Measurements from ENCODE around the gene PAPOLA.
A peak's percentile ranks its signal among the peaks of the same experiment; 100 is the strongest.

PAPOLA gene

DNA sequence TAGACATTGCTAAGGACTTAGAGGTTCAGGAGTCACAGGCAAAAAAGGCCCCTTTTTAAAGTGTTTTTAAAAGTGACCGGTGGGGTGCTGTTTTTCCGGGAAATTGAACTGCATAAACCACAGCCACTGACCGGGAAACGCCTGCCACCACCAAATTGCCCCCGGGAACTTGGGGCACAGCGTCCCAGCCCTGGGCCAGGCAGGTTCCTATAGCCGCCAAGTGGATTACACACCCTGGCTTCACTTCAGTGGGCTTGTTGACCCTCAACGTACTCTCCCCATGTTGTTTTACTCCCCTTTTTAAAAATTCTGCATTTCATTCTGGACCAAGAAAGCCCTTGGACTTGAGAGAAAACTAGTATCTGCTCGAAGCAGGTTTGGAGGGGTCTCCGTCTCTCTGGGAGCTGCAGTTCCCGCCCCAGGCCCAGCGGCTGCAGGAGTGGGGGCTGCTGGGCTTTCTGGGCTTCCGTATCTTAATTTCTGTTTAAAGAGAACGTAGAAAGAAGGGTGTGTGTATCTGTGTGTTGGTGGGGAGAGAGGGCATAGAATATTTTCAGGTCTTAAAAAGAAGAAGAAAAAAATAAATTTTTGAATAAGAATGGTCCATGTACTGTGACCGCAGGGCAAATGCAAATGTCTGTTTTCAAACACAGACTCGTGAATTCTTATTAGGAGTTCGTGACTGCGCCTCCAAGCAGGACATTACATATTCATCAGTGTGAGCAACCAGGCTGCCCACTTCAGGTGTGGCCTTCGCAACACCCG lies 82.9 kb downstream of the PAPOLA start:
- DNase-seq (ENCODE audit: extremely low read depth in 1 of 2, low read depth in 1 of 2): no peak

- DNase-seq (ENCODE audit: extremely low read depth in 1 of 2, low read depth in 1 of 2): no peak
Observed at GRCh38 chr14:96585672-96586013, 83.5 kb downstream of the PAPOLA start.

DNA sequence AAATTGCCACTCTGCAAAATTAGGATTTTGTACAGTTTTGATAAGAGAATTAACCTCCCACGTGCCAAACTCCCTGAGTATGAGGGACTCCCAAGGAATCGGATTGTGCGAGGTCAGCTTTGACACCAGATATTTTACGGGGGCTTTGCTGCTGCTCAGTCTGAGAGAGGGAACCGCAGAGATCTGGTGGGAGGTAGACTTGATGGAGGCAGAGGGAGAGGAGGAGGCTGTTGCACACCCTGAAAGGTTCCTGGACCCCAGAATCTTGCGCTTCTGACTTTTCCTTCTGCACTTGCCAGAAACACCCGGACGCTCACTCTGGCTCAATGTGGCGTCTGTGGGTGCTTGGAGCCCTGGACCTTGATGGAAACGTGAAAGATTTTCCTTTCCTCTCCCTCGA lies 83.9 kb downstream of the PAPOLA start:
- DNase-seq (ENCODE audit: extremely low read depth in 1 of 2, low read depth in 1 of 2): no peak

DNA sequence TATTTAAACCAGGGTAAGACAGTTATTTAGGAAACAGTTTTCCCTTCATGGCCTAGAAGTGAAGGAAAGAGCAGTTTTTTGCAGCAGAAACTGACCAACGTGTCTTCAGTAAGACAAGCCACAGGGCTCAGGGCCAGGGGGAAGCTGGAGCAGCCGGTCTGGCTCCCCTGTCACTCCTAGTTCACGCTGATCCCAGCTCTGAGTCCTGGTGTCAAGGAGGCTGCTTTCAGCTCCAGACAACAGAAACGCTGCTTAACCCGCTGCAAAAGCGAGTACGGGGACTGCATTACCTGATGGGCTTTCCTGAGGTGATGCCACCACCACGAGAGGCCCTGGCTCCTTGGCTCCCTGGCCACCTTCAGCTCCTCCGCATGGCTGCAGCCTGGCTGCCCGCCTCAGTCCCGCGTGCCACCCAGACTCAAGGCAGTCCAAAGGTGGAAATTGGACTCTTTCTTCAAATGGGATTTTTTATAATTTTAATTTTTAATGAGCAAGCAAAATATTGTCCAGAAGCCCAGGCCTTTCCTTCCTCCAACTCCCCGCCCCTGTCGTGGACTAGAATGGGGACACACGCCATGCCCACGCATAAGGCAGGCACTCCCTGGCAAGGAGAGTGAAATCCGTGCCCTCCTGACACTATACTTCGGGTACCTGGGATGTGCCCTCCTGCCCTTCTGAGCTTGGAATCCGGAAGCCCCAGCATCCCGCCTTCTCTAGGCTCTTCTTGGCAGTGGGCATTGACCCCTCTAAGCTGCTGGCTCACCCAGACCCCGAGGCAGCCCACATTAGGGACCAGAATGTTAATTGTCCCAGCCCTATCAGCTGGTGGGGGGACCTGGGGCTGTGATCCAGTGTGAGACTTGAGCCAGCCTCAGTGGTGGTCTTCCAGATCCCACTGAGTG lies 85.0 kb downstream of the PAPOLA start:
- DNase-seq (ENCODE audit: extremely low read depth in 1 of 2, low read depth in 1 of 2): no peak

GRCh38 chr14:96587823-96588385 lies 85.7 kb downstream of the PAPOLA start:
- DNase-seq (ENCODE audit: extremely low read depth in 1 of 2, low read depth in 1 of 2): no peak

DNA sequence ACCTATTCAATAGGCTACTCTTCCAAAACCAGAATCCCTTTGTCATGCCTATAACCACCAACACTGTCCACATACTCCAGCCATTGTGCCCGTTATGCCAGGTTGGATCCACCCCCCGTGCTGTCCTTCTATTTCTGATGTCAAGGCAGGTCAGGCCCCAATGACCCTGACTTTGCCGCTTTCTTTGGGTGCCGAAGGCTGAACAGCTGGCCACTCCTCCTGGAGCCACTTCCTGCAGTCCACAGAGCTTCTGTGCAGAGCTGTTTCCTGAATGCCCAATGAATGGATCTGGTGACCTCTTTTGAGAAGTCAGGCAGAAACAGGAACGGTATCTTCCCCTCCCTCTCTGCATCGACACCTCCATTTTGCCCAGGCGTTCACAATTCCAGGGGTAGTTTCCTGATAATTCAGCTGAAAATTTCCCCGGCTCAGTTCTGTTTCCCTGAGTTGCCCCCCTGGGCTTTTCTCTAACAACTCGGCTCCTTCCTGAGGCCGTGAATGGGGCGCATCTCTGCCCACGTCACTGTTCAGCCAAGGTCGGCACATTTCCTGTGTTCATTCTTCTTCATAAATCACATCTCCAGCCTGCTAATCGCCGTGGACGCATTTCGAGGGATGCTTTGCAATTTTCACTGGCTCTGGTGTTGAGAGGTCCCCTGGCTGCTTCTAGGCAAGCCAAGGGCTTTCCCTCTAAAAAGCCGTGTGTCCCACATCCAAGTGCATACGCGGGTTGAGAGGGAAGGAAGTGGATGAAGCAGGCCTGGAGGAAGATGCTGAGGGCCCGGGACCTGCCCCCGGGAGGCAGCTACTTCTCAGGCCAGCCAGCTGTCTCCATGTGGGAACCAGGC lies 86.5 kb downstream of the PAPOLA start:
- no peak for DNase-seq (ENCODE audit: extremely low read depth in 1 of 2, low read depth in 1 of 2)

DNA sequence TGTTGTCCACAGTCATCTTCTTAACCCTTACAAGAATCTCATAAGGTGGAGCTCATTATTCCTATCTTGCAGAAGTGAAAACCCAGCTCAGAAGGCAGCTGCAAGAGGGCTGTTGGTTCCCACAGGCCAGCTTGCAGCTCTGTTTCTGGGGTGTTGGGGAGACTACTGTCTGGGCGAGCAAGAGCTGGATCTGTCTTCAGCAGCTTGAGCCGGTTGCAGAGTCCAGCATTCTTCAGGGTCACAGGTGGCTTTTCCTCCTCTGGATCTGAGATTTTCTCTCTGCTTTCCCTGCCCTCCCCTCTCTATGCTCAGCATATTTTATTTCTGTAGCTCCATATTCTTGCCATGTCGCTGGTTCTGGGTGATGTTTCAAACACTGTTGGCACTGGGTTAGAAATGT lies 87.4 kb downstream of the PAPOLA start:
- no peak for DNase-seq (ENCODE audit: extremely low read depth in 1 of 2, low read depth in 1 of 2)

GRCh38 chr14:96590190-96590864 lies 88.1 kb downstream of the PAPOLA start:
- no peak for DNase-seq (ENCODE audit: extremely low read depth in 1 of 2, low read depth in 1 of 2)

DNA sequence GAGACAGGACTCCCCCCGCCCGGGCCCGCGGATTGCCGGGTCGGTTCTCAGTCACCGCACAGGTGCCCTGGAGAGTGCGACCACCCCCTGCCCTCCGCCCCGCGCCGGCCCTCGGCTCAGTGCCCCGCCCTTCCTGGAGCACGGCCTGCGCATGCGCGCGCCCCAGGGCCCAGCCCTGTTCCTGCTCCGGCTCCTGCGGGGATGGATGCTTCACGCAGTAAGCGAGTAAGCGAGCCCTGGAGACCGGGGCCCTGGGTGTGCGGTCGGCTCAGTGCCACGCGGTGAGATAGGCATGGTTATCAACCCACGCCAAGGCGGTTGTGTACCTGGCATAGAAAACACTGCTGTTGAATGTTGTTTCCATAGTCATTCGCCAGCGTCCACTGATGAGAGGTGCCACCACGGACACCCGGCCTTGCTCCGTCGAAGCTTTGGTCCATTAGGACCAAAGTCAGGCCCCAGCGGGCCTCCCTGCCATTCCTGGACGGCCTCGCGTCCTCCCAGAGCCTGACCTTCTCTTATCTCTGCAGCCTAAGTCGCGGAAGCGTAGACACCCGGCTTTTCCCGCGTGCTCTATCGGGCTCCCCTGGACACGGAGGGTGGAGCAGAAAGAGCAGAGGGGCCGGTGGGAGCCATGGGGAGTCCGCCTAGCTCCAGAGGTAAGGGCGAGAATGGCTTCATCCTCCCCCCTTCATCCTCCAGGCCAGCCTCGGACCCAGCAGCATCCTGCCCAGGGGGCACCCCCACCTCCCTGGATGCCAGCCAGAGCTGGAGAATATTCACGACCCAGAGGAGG lies 90.6 kb downstream of the PAPOLA start:
- peak; percentile 25 to 45 for DNase-seq (ENCODE audit: extremely low read depth in 1 of 2, low read depth in 1 of 2)

- DNase-seq (ENCODE audit: extremely low read depth in 1 of 2, low read depth in 1 of 2): no peak
Observed at GRCh38 chr14:96594961-96595360, 92.8 kb downstream of the PAPOLA start.

DNA sequence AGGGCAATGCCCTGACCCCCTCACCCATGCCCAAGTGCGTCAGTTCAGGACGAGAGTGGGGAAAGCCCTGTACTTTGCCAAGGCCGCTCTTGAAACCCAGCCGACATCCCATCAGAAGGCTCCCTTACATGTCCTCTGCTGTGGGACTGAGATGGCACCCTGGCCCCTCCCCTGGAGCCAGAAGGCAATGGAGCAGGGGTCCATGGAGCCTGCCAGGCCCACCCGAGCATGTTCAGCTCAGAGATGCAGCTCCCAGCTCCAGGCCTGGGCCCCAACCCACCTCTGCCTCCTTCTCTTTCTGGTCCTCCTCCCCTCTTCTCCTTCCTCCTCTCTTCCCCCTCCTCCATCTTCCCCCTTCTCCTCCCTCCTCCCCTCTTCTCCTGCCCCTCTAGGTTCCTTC lies 95.5 kb downstream of the PAPOLA start:
- no peak for DNase-seq (ENCODE audit: extremely low read depth in 1 of 2, low read depth in 1 of 2)

DNA sequence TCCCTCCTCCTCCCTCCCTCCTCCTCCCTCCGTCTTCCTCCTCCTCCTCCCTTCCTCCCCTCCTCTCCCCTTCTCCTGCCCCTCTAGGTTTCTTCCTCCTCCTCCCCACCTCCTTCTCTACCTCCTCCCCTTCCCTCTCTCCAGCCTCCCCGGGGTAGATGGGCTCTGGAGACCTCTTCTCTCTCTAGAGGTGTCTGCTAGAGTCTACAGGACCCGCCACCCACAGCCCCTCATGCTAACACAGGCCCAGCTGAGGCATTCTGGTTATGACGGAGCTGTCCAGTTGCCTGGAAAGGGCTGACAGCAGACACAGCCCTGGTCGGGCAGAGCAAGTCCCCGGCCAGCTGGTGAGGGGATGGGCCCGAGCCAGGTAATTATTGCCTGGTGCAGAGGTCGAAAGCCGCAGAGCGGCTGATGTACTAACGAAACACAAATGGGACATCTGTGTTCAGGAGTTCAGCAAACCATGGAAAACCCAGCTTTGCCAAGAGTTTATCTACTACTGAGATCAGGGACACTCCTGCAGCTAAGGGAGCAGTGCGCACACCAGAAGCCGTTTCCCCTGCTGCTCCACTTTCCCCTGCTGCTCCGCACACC lies 96.2 kb downstream of the PAPOLA start:
- no peak for DNase-seq (ENCODE audit: extremely low read depth in 1 of 2, low read depth in 1 of 2)

- DNase-seq (ENCODE audit: extremely low read depth in 1 of 2, low read depth in 1 of 2): no peak
Observed at GRCh38 chr14:96599076-96599475, 96.9 kb downstream of the PAPOLA start.

GRCh38 chr14:96602186-96602585 lies 100.0 kb downstream of the PAPOLA start:
- no peak for DNase-seq (ENCODE audit: extremely low read depth in 1 of 2, low read depth in 1 of 2)

DNA sequence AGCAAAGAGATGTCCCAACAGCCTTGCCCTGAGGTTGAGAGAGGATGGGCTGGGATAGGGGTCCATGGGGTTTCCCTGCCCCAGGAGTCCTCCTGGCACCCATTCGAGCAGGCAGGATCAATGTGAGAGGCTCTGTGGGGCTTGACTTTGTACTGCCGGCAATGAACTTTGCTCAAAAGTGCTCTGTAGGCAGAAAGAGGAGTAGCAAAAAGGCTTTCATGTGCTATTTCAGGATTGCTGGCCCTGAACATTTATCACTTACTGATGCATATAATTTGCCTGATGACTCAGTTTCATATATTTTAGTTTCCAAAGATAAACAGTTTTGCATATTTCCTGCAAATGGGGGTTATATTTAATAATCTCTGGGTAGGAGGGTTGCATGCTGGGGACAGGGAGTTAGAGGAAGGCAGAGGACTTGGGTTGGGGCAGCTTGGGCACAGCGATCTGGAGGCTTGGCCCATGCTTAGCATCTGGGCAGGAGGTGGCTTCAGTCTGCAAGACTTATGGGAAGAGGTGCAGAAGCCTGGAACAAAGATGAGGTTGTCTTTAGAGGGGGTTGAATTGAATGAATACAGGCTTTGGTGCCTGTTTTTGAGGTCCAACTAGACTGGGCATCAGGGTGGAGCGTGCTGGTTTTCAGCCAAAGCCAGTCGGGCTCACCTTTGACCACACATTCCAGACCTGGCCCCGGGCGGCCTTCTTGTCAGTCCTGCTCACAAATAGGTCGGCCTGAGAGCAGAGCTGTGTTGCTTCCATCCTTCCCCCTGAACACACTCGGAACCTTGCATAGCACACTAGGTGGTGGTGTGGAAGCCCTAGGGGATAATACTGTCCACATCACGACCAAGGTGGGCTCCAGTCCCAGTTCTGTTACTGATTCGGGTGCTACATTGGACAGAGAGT lies 101.4 kb downstream of the PAPOLA start:
- DNase-seq (ENCODE audit: extremely low read depth in 1 of 2, low read depth in 1 of 2): no peak

DNA sequence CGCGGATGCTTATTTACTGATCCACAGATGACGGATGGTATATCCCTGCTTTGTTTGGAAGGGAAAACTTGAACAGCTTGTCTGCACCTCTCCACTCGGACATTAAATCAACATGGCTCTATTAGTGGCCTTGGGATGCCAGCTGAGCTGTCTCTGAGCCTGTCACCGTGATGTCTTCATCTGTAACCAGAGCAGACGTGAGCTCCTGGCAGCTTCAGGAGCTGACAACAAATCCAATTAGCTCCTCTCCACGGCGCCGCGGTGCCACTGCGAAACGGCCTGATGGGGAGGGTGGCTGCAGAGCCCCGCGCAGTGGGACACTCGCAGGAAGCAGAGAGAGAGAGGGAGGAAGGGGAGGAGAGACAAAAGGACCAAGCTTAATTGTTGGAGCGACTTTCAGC lies 112.3 kb downstream of the PAPOLA start:
- no peak for DNase-seq (ENCODE audit: extremely low read depth in 1 of 2, low read depth in 1 of 2)

DNA sequence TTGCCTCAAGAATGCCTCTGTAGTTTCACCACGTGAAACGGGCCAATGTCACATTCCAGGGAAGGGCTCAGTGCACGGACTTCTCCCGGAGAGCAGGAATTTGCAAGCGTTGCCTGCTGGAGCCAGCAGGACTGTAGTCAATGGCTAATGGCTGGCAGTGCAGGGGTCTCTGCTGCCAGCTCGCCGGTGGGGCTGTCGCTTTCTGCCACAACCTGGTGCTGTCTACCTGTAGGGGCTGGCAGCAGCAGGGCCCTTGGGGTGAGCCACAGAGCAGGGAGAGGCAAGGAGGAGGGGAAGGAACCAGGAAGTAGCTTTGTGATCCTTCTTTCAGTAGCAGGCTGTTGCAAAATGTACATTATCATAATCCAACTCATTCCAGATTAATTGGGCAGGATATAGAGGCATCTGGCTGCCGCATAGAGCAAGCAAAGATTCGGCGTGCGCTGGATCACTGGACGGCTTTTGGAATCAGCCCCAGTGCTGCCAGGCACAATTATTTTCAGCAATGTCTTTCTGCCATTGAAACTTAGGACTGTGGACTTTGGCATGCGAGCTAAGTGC lies 114.1 kb downstream of the PAPOLA start:
- DNase-seq (ENCODE audit: extremely low read depth in 1 of 2, low read depth in 1 of 2): no peak

All from activated CD8-positive, alpha-beta memory T cell treated with anti-CD3 and anti-CD28 coated beads for 1 hour (primary cell).